GM12891 (cell line): Measurements from ENCODE around the gene COL20A1.

Experiments used
- POLR2A ChIP-seq: IDR thresholded peaks from 2 replicates; pipeline ENCODE4 v1.6.1; 2011; ENCODE audit warnings: low read depth, low read length, control low read depth
- POLR2AphosphoS5 ChIP-seq: IDR thresholded peaks from 2 replicates; pipeline ENCODE4 v1.6.1; 2011; ENCODE audit warnings: low read depth, low read length, control low read depth
- SPI1 ChIP-seq: IDR thresholded peaks from 2 replicates; pipeline ENCODE4 v1.6.1; 2011; ENCODE audit warnings: low read depth, low read length, control low read depth
- TAF1 ChIP-seq: IDR thresholded peaks from 2 replicates; pipeline ENCODE4 v1.6.1; 2011; ENCODE audit warnings: low read depth, low read length, control low read depth

GRCh38 chr20:63320041-63320511 is 27.1 kb downstream of the COL20A1 start:
- TF ChIP-seq POLR2A (no peak), TAF1 (no peak), POLR2AphosphoS5 (no peak), SPI1 (no peak)
